GM18508 (cell line): Measurements from ENCODE around the gene RPN2.

ENCODE experiments used
- ATAC-seq: cut with Tn5 transposase; IDR thresholded peaks from one replicate; pipeline ENCODE4 v1.9.1; 2021; ENCODE audit warnings: moderate number of reproducible peaks; ENCODE audit not compliant: insufficient read depth, unreplicated experiment

RPN2 gene

GRCh38 chr20:37285664-37286374 is 106.7 kb downstream of the RPN2 start:
- ATAC-seq, result no peak

- ATAC-seq, result no peak
Measured at GRCh38 chr20:37288091-37288490, 109.0 kb downstream of the RPN2 start.

- ATAC-seq, result no peak
Measured at GRCh38 chr20:37290158-37290810, 111.2 kb downstream of the RPN2 start.
